ENCODE results near the gene RPS10.

- no peak for TF ChIP-seq CTCF (optimal IDR thresholded peaks at IDR 0.05 in 1 of 3, IDR thresholded peaks at IDR 0.05 in 1 of 3, conservative IDR thresholded peaks at IDR 0.05 in 1 of 3; ENCODE audit: extremely low read depth in 1 of 3, insufficient read depth in 2 of 3, low read length in 3 of 3)
- TF ChIP-seq EZH2 (IDR thresholded peaks at IDR 0.05; ENCODE audit: low read length) = no peak
These were observed 29.4 kb downstream of the RPS10 start for GRCh38 chr6:34396518-34396917.

All from keratinocyte (primary cell).